Smooth muscle cell (in vitro differentiated cells): ENCODE results near the gene FAM187B. TPM values are rescaled to one million over a fixed set of nuclear protein-coding genes. Genes with fewer than 3 reads are reported as not detected.
"Not testable (repeated sequence)": the region's sequence is repeated elsewhere in the genome, so short reads cannot be mapped to it uniquely, and the experiment has no call there.

Source experiments
- DNase-seq: peaks from one replicate; lab custom pipeline; 2025; ENCODE audit not compliant: unreplicated experiment; lab: John Stamatoyannopoulos, UW
- H2AFZ ChIP-seq: fragments of 200-600 bp; sonication (generic); 2 replicates; pipeline ENCODE4 v1.6.0; 2016; ENCODE audit warnings: antibody characterized with exemption, low read depth, mild to moderate bottlenecking
- H3F3A ChIP-seq: fragments of 200-600 bp; sonication (generic); 2 replicates; pipeline ENCODE4 v1.6.0; 2017; ENCODE audit warnings: antibody characterized with exemption, low read depth
- H3K27ac ChIP-seq: fragments of 200-600 bp; sonication (generic); 2 replicates; pipeline ENCODE4 v1.5.1; 2016; ENCODE audit warnings: low read depth, mild to moderate bottlenecking
- H3K27me3 ChIP-seq: fragments of 200-600 bp; sonication (generic); 2 replicates; pipeline ENCODE4 v1.6.1; 2016; ENCODE audit warnings: low read depth, mild to moderate bottlenecking
- H3K36me3 ChIP-seq: fragments of 200-600 bp; sonication (generic); 2 replicates; pipeline ENCODE4 v1.5.1; 2016; ENCODE audit warnings: low read depth
- H3K4me1 ChIP-seq: fragments of 200-600 bp; sonication (generic); 2 replicates; pipeline ENCODE4 v1.5.1; 2016; ENCODE audit warnings: low read depth
- H3K4me2 ChIP-seq: fragments of 200-600 bp; sonication (generic); 2 replicates; pipeline ENCODE4 v1.6.0; 2016; ENCODE audit warnings: mild to moderate bottlenecking
- H3K4me3 ChIP-seq: fragments of 200-600 bp; sonication (generic); 2 replicates; pipeline ENCODE4 v1.5.1; 2016; ENCODE audit warnings: mild to moderate bottlenecking
- H3K79me2 ChIP-seq: fragments of 200-600 bp; sonication (generic); 2 replicates; pipeline ENCODE4 v1.6.0; 2016; ENCODE audit warnings: low read depth, mild to moderate bottlenecking
- H3K9ac ChIP-seq: fragments of 200-600 bp; sonication (generic); 2 replicates; pipeline ENCODE4 v1.6.0; 2016; ENCODE audit warnings: low read depth
- H3K9me3 ChIP-seq: fragments of 200-600 bp; sonication (generic); replicated peaks from 2 replicates; pipeline ENCODE4 v1.5.1; 2016; ENCODE audit warnings: low read depth
- H4K20me1 ChIP-seq: fragments of 200-600 bp; sonication (generic); 2 replicates; pipeline ENCODE4 v1.6.0; 2016; ENCODE audit warnings: low read depth
- WGBS: methylation state at CpG from one replicate; pipeline ENCODE4 v1.1.7; 2016; ENCODE audit warnings: low lambda C conversion rate; 5-methylcytosine and 5-hydroxymethylcytosine counted together
- polyA plus RNA-seq: library from polyadenylated mRNA; unstranded; fragments of >200 nt; fragmentation: Nextera tagmentation; extraction: Ambion mirVana; gene quantifications from 2 replicates; pipeline ENCODE4 v1.2.1, GENCODE V29; 2016
- total RNA-seq: library from RNA; depleted of rRNA; stranded (reverse); fragments of >200 nt; gene quantifications from 2 replicates; pipeline ENCODE4 v1.2.3, GENCODE V29; 2014
- TF ChIP-seq, protein P1 (sequence below): fragments of 200-600 bp; sonication (generic); IDR thresholded peaks from 2 replicates; pipeline ENCODE4 v1.5.1; 2017; ENCODE audit warnings: borderline replicate concordance, mild to moderate bottlenecking, antibody characterized with exemption; ENCODE audit not compliant: insufficient read depth, poor library complexity, severe bottlenecking

The FAM187B gene
- total and polyA plus RNA-seq, 2 experiments from 2014 or later: not detected

DNA sequence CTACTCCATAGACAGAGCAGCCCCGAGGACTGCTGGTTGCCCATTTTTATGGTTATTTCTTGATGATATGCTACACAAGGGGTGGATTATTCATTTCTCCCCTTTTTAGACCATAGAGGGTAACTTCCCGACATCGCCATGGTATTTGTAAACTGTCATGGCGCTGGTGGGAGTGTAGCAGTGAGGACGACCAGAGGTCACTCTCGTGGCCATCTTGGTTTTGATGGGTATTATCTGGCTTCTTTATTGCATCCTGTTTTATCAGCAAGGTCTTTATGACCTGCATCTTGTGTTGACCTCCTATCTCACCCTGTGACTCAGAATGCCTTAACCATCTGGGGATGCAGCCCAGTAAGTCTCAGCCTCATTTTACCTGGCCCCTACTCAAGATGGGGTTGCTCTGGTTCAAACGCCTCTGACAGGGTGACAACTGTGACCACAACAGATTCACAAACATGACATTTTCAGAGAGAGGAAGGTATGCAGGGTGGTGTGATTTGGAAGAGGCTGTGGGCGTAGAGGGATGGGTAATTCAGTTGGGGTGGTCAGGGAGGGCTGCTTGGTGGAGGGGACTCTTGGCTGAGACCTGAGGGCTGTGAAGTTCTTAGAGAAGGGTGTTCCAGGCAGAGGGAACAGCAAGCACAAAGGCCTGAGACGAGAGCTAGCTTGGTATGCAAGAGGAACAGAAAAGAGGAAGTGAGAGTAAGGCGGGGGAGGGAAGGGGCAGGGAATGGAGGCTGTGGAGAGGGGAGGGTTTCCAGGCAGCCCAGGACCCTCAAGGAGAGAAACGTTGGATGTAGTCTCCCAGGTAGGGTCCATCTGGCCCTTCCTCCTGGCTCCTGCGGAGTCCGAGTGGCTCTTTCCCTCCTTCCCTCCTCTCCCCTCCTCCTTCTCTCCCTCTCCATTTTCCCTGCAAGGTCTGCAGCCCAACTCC is 23.5 kb downstream of the FAM187B start:
- TF ChIP-seq, protein P1, sequence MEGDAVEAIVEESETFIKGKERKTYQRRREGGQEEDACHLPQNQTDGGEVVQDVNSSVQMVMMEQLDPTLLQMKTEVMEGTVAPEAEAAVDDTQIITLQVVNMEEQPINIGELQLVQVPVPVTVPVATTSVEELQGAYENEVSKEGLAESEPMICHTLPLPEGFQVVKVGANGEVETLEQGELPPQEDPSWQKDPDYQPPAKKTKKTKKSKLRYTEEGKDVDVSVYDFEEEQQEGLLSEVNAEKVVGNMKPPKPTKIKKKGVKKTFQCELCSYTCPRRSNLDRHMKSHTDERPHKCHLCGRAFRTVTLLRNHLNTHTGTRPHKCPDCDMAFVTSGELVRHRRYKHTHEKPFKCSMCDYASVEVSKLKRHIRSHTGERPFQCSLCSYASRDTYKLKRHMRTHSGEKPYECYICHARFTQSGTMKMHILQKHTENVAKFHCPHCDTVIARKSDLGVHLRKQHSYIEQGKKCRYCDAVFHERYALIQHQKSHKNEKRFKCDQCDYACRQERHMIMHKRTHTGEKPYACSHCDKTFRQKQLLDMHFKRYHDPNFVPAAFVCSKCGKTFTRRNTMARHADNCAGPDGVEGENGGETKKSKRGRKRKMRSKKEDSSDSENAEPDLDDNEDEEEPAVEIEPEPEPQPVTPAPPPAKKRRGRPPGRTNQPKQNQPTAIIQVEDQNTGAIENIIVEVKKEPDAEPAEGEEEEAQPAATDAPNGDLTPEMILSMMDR: no peak
- Histone ChIP-seq H3K27me3 (no peaks in the 10 kb centered on the region), H3K9ac (no peak overlapping the region), H3K4me3 (no peak overlapping the region), H3K4me1 (no peaks in the 10 kb centered on the region), H3K27ac (no peak overlapping the region), H3K4me2 (no peak overlapping the region), H3K79me2 (no peaks in the 10 kb centered on the region), H3K9me3 (no peaks in the 10 kb centered on the region), H3F3A (no peaks in the 10 kb centered on the region), H3K36me3 (no peaks in the 10 kb centered on the region), H4K20me1 (no peaks in the 10 kb centered on the region), H2AFZ (no peak overlapping the region)
- DNase-seq: no peak
- WGBS: 75% methylated on average over 10 of the region's 13 CpGs

DNA sequence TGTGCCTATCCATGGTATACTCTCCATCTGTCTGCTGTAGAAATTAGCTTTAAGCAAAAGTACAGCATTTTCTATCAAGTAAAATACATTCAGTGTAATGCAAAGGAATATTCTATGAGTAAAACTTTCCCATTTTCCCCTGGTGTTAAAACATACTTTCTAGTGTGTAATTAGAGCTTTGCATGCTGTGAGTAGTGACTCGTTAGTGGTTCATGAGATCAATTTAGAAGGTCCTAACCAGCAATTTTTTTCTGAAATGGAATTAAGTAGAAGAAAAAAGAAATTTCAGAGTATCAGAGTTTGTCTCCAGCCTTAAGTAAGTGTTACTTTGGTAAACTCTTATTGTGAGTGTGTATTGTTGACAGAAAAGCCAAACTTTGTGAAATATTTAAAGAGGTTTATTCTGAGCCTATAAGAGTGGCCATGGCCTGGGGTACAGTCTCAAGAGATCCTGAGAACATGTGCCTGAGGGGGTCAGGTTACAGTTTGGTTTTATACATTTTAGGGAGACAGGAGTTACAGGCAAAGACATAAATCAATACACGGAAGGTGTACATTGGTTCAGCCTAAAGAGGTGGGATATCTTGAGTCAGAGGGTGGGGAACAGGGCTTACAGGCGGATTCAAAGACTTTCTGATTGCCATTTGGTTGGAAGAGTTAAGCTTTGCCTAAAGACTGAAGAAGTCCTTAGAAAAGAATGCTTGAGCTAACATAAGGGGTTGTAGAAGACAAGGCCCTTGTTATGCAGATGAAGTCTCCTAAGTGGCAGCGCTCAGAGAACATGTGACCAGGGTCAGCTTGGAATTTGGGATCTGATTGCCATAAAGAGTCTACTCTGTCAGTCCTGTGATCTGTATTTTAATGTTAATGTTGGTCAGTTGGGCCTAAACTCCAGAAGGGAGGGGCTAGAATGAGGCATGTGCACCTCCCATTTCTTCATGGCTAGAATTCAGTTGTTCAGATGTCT is 25.5 kb downstream of the FAM187B start:
- no peak overlapping the region for H3K4me2 ChIP-seq
- no peak overlapping the region for H2AFZ ChIP-seq
- TF ChIP-seq, protein P1: no peak
- no peaks in the 10 kb centered on the region for H3F3A ChIP-seq
- 57% methylated on average over 4 of the region's 4 CpGs for WGBS
- no peaks in the 10 kb centered on the region for H3K36me3 ChIP-seq
- no peaks in the 10 kb centered on the region for H3K27me3 ChIP-seq
- no peaks in the 10 kb centered on the region for H3K9me3 ChIP-seq
- H4K20me1 ChIP-seq: no peaks in the 10 kb centered on the region
- no peak overlapping the region for H3K27ac ChIP-seq
- no peaks in the 10 kb centered on the region for H3K79me2 ChIP-seq
- DNase-seq: no peak
- H3K4me1 ChIP-seq: no peaks in the 10 kb centered on the region
- H3K4me3 ChIP-seq: no peak overlapping the region
- H3K9ac ChIP-seq: no peak overlapping the region

DNA sequence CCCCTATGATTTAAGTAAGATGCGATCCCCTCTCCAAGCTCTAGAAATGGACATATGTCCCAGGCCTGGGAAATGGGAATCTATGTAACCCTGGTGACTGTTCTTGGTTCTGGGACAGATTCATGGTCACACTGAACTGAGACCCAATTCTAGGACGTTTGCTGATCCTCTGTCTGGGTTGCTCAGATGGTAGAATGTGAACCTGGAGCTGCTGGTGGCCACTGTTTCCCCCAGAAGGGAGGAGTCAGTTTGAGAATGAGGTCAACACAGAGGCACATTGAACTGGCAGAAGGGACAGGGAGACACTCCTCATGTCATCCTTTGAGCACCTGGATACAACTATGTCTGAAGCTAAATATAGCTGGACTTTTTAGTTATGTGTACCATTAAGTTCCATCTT is 29.1 kb downstream of the FAM187B start:
- WGBS: 43% methylated on average over 2 of the region's 2 CpGs
- Histone ChIP-seq H3F3A (no peaks in the 10 kb centered on the region), H3K27ac (no peak overlapping the region), H3K27me3 (no peaks in the 10 kb centered on the region), H3K9ac (no peak overlapping the region), H3K4me1 (no peaks in the 10 kb centered on the region), H2AFZ (no peak overlapping the region), H3K4me3 (no peak overlapping the region), H3K4me2 (no peak overlapping the region), H3K79me2 (no peaks in the 10 kb centered on the region), H3K36me3 (no peaks in the 10 kb centered on the region), H3K9me3 (no peaks in the 10 kb centered on the region), H4K20me1 (no peaks in the 10 kb centered on the region)
- TF ChIP-seq, protein P1: no peak
- no peak for DNase-seq

DNA sequence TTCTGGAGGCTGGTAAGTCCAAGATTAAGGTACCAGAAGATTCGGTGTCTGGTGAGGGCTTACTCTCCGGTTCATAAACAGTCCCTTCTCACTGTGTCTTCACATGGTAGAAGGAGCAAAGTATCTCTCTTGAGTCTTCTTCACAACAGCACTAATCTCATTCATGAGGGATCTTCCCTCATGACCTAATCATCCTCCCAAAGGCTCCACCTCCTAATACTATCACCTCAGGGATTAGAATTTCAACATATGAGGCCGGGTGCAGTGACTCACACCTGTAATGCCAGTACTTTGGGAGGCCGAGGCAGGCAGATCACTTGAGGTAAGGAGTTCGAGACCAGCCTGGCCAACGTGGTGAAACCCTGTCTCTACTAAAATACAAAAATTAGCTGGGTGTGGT is 31.7 kb downstream of the FAM187B start:
- not testable (repeated sequence) for H3K27ac ChIP-seq, H2AFZ ChIP-seq

More for the DNA sequence above, 31.7 kb downstream of the FAM187B start:
- H3K9me3 ChIP-seq, H3K36me3 ChIP-seq, H3K79me2 ChIP-seq, H3K27me3 ChIP-seq, H3K4me2 ChIP-seq, H4K20me1 ChIP-seq, DNase-seq, H3K4me1 ChIP-seq, H3K9ac ChIP-seq, H3F3A ChIP-seq, H3K4me3 ChIP-seq: not testable (repeated sequence)
- 89% methylated on average over 6 of the region's 6 CpGs for WGBS
